PC-9 (cell line): ENCODE data around the gene FLNC. TPM values are rescaled to one million over a fixed set of nuclear protein-coding genes. Genes with fewer than 3 reads are reported as not detected.
A peak's percentile ranks its signal among the peaks of the same experiment; 100 is the strongest.

ENCODE experiments used
- BruUV-seq: library from RNA; stranded (reverse); fragments of 400-500 nt; replicated peaks from 2 replicates; lab custom pipeline; 2021; lab: Mats Ljungman, UMichigan
- CTCF ChIA-PET: fragments of 300-600 bp; sonication (Branson Sonifier 250); formaldehyde crosslinking; loops from one replicate; lab custom pipeline; 2022; ENCODE audit warnings: antibody characterized with exemption; lab: Charles Lee
- POLR2A ChIA-PET: fragments of 300-600 bp; sonication (Branson Sonifier 250); formaldehyde crosslinking; loops from one replicate; lab custom pipeline; 2022; ENCODE audit warnings: antibody characterized with exemption; ENCODE audit not compliant: unreplicated experiment; lab: Charles Lee
- DNase-seq, 2 experiments: peaks; one replicate each; pipeline versions ENCODE4 v3.0.0 to v3.0.0-alpha.2; 2015 to 2022; ENCODE audit warnings: mixed read lengths in 1 of 2
- H2AFZ ChIP-seq: fragments of 200-600 bp; sonication (generic); 2 replicates; pipeline ENCODE4 v1.8.1; 2017; ENCODE audit warnings: antibody characterized with exemption
- H3F3A ChIP-seq: fragments of 200-600 bp; sonication (generic); 2 replicates; pipeline ENCODE4 v1.8.1; 2017; ENCODE audit warnings: antibody characterized with exemption, mild to moderate bottlenecking, low read depth; ENCODE audit not compliant: insufficient read depth
- H3K27ac ChIP-seq: fragments of 200-600 bp; sonication (generic); 2 replicates; pipeline ENCODE4 v1.6.1; 2016; ENCODE audit warnings: mixed run types
- H3K27me3 ChIP-seq: fragments of 200-600 bp; sonication (generic); 2 replicates; pipeline ENCODE4 v1.6.1; 2016; ENCODE audit warnings: low read depth, mixed run types; ENCODE audit not compliant: insufficient read depth
- H3K36me3 ChIP-seq: fragments of 200-600 bp; sonication (generic); 2 replicates; pipeline ENCODE4 v1.6.1; 2016; ENCODE audit warnings: low read depth, mixed run types
- H3K4me1 ChIP-seq: fragments of 200-600 bp; sonication (generic); replicated peaks from 2 replicates; pipeline ENCODE4 v1.6.1; 2016; ENCODE audit warnings: mixed run types; ENCODE audit not compliant: insufficient read depth
- H3K4me2 ChIP-seq: fragments of 200-600 bp; sonication (generic); 2 replicates; pipeline ENCODE4 v1.6.1; 2017; ENCODE audit warnings: mixed run types
- H3K4me3 ChIP-seq: fragments of 200-600 bp; sonication (generic); 2 replicates; pipeline ENCODE4 v1.6.1; 2016; ENCODE audit warnings: mixed run types
- H3K79me2 ChIP-seq: fragments of 200-600 bp; sonication (generic); 2 replicates; pipeline ENCODE4 v1.6.1; 2017; ENCODE audit warnings: low read depth, mixed run types
- H3K9me2 ChIP-seq: fragments of 200-600 bp; sonication (generic); 2 replicates; pipeline ENCODE4 v1.8.1; 2017; ENCODE audit warnings: mild to moderate bottlenecking; ENCODE audit not compliant: insufficient read depth
- H3K9me3 ChIP-seq: fragments of 200-600 bp; sonication (generic); 2 replicates; pipeline ENCODE4 v1.8.1; 2016; ENCODE audit warnings: low read depth; ENCODE audit not compliant: insufficient read depth
- H4K20me1 ChIP-seq: fragments of 200-600 bp; sonication (generic); 2 replicates; pipeline ENCODE4 v1.8.1; 2017; ENCODE audit not compliant: insufficient read depth
- EZH2 ChIP-seq: fragments of 200-600 bp; sonication (generic); IDR thresholded peaks from 2 replicates; pipeline ENCODE4 v1.8.0; 2017; ENCODE audit warnings: antibody characterized with exemption, low read depth
- intact Hi-C: fragments of 100-400 bp; cut with micrococcal nuclease; formaldehyde crosslinking; loops from one replicate; pipeline ENCODE4 v1.10.0; 2022; ENCODE audit not compliant: unreplicated experiment
- total RNA-seq: library from RNA; stranded (reverse); gene quantifications from 2 replicates; pipeline ENCODE4 v1.2.3, GENCODE V29; 2021
- TF ChIP-seq, protein P1 (sequence below): fragments of 200-600 bp; sonication (generic); conservative IDR thresholded peaks from 2 replicates; pipeline ENCODE4 v1.6.1; 2017; ENCODE audit warnings: mixed run types, antibody characterized with exemption, mild to moderate bottlenecking, moderate library complexity

The FLNC gene
- total RNA-seq, 1 experiment from 2014 or later, result 75.5 TPM

DNA sequence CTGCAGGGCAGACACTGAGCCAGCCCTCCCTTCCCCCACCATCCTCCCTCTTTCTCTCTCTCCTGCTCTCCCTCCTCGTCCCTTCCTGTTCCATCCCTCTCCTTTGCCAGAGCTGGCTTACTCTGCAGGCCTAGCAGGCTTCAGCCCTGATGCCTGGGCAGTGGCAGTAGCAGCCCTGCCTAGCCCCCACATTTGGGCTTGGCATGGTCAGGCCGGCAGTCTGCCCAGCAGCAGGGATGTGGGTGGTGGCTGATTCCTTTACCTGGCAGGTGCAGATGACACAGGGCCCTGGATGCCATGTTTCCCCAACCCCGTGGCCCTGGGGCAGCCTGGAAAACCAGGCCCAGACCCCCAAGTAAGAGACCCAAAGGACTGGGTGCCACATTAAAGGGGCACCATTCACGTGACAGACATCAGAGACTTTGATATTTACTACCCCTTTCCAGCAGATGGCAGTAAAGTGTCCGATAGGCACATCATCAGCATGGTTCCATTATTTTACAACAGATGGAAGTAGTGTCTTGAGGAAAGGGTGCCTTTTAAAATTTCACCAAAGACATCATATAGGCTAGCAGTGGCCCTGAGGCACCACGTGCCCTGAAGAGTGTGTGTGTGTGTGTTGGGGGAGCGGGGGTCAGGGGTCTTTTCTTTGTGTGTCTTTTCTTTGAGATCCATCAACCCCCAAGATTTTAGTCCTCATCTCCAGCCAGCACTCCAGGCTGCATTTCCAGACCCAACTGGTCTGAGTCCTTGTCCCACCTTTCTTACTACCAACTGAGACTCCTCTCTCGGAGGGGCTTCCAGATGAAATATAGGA lies 74.4 kb downstream of the FLNC start:
- Histone ChIP-seq H3K4me3 (no peak overlapping the region), H3K36me3 (0 out of 2 replicates have a peak, but pooled peaks cover 4% of the 10 kb centered on the region), H3K4me1 (peaks cover 27% of the 10 kb centered on the region), H4K20me1 (no peaks in the 10 kb centered on the region), H3K27me3 (no peaks in the 10 kb centered on the region), H3K79me2 (no peaks in the 10 kb centered on the region), H3K9me3 (no peaks in the 10 kb centered on the region), H3K27ac (no peak overlapping the region), H2AFZ (no peak overlapping the region), H3F3A (peaks cover 23% of the 10 kb centered on the region; the same call in 1 of the 2 replicates), H3K4me2 (peak overlapping the region; percentile 17; the same call in 1 of the 2 replicates), H3K9me2 (no peaks in the 10 kb centered on the region)
- CTCF ChIA-PET, result interaction anchor here (1.6 kb wide), 1 partner anchor 309 kb away, joined by 5 read pairs; no protein-coding TSS in a partner anchor
- DNase-seq, result no peak
- TF ChIP-seq, protein P1, sequence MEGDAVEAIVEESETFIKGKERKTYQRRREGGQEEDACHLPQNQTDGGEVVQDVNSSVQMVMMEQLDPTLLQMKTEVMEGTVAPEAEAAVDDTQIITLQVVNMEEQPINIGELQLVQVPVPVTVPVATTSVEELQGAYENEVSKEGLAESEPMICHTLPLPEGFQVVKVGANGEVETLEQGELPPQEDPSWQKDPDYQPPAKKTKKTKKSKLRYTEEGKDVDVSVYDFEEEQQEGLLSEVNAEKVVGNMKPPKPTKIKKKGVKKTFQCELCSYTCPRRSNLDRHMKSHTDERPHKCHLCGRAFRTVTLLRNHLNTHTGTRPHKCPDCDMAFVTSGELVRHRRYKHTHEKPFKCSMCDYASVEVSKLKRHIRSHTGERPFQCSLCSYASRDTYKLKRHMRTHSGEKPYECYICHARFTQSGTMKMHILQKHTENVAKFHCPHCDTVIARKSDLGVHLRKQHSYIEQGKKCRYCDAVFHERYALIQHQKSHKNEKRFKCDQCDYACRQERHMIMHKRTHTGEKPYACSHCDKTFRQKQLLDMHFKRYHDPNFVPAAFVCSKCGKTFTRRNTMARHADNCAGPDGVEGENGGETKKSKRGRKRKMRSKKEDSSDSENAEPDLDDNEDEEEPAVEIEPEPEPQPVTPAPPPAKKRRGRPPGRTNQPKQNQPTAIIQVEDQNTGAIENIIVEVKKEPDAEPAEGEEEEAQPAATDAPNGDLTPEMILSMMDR, result peak; percentile 73
- TF ChIP-seq EZH2, result no peak
- POLR2A ChIA-PET, result interaction anchor here (0.7 kb wide), 2 partner anchors 33 to 113 kb away, joined by 4 to 6 read pairs; partner anchors contain the start of gene IRF5
- intact Hi-C loops, result loop anchor here (1.0 kb wide), 2 partner anchors 11 to 187 kb away; no protein-coding TSS in a partner anchor
- BruUV-seq, result no TSS peak

DNA sequence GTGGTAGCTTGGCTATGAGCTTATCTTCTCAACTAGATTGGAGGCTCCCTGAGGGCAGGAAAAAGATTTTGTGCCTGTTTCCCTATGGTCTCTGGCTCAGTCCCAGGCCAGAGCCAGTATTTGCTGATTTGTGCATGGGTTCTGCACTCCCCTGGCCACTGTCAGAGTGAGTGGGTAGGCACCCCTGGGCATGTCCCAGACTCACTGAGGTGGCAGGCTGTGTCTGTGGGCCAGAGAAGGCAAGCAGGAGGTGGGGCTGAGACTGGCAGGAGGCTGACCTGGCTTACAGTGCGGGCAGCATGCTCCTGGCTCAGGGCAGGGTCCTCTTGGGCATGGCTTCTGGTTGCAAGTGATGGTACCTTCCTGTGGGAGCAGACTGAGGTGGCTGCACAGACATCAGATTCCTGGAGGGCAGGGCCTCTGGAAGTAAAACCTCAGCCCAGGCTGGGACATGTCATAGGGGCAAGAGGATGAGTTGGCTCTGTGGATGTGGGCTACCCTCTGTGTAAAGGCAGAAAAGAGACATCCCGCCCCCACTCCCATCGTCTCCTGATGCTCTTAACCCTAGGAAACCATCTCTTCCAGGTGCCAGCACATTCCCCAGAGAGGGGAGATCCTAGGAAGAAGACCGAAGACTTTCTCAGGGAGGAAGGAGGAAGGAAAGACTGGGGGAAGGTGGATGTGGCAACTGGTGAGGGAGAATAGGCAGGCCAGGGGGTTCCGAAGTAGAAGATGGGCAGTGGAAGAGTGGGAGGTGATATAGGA lies 76.0 kb downstream of the FLNC start:
- no peaks in the 10 kb centered on the region for H3K9me2 ChIP-seq
- CTCF ChIA-PET, result interaction anchor here (0.7 kb wide), 1 partner anchor 262 kb away, joined by 6 read pairs; no protein-coding TSS in a partner anchor
- no TSS peak for BruUV-seq

More for the DNA sequence above, 76.0 kb downstream of the FLNC start:
- H3K27ac ChIP-seq, result no peak overlapping the region
- no peaks in the 10 kb centered on the region for H3K9me3 ChIP-seq
- no peak for DNase-seq
- no peaks in the 10 kb centered on the region for H3K27me3 ChIP-seq
- no peaks in the 10 kb centered on the region for H4K20me1 ChIP-seq
- H3K79me2 ChIP-seq, result no peaks in the 10 kb centered on the region
- intact Hi-C loops, result no loop called here
- no peak overlapping the region for H2AFZ ChIP-seq
- no peak overlapping the region for H3K4me3 ChIP-seq
- no peak for TF ChIP-seq EZH2
- TF ChIP-seq, protein P1, result no peak
- POLR2A ChIA-PET, result no interaction called here
- peaks cover 22% of the 10 kb centered on the region; the same call in 1 of the 2 replicates for H3F3A ChIP-seq
- H3K36me3 ChIP-seq, result no peaks in the 10 kb centered on the region
- H3K4me1 ChIP-seq, result peaks cover 27% of the 10 kb centered on the region
- no peak overlapping the region for H3K4me2 ChIP-seq
